Peyer's patch (tissue), 4 donors: ENCODE results near the gene FXN.

ENCODE experiments used
- CTCF ChIP-seq, 6 experiments: fragments of 450-650 bp in 4 of 6; fragments of 200-600 bp in 2 of 6; sonication (generic) in 1 of 6; IDR thresholded peaks; one replicate each; pipeline ENCODE4 v1.5.1; 2017 to 2019; ENCODE audit warnings: antibody characterized with exemption in 6 of 6, mild to moderate bottlenecking in 3 of 6, moderate library complexity in 1 of 6
- POLR2A ChIP-seq, 2 donors: fragments of 450-650 bp; IDR thresholded peaks; one replicate each; pipeline ENCODE4 v1.5.1; 2017; ENCODE audit warnings: antibody characterized with exemption in 2 of 2, mild to moderate bottlenecking in 2 of 2, moderate library complexity in 2 of 2

GRCh38 chr9:69140123-69140735 lies 104.7 kb downstream of the FXN start:
- TF ChIP-seq POLR2A (IDR thresholded peaks at IDR 0.05) (no peak), CTCF (IDR thresholded peaks at IDR 0.05) (no peak)
